GM12891 (cell line): ENCODE data around the gene VPS26A.

Source experiments
- DNase-seq: peaks from one replicate; pipeline ENCODE4 v3.0.0; 2011; ENCODE audit warnings: low spot score; ENCODE audit not compliant: insufficient read length
- FAIRE-seq: peaks from 2 replicates; lab custom pipeline; 2011; peaks lifted over from hg19 to GRCh38; lab: Jason Lieb, UNC
- PAX5 ChIP-seq: IDR thresholded peaks from 2 replicates; pipeline ENCODE4 v1.6.1; 2011; ENCODE audit warnings: low read length, moderate library complexity, mild to moderate bottlenecking; ENCODE audit not compliant: insufficient read depth, severe bottlenecking
- POLR2A ChIP-seq: IDR thresholded peaks from 2 replicates; pipeline ENCODE4 v1.6.1; 2011; ENCODE audit warnings: low read depth, low read length, control low read depth
- POLR2AphosphoS5 ChIP-seq: IDR thresholded peaks from 2 replicates; pipeline ENCODE4 v1.6.1; 2011; ENCODE audit warnings: low read depth, low read length, control low read depth
- POU2F2 ChIP-seq: IDR thresholded peaks from 2 replicates; pipeline ENCODE4 v1.6.1; 2011; ENCODE audit warnings: low read depth, mild to moderate bottlenecking, control low read depth, low read length, moderate library complexity
- SPI1 ChIP-seq: IDR thresholded peaks from 2 replicates; pipeline ENCODE4 v1.6.1; 2011; ENCODE audit warnings: low read depth, low read length, control low read depth
- TAF1 ChIP-seq: IDR thresholded peaks from 2 replicates; pipeline ENCODE4 v1.6.1; 2011; ENCODE audit warnings: low read depth, low read length, control low read depth

VPS26A gene

GRCh38 chr10:69181433-69181832 is 57.5 kb downstream of the VPS26A start:
- DNase-seq, result no peak
- FAIRE-seq, result no peak
- TF ChIP-seq POLR2AphosphoS5 (no peak), TAF1 (no peak), POU2F2 (no peak), PAX5 (no peak)

DNA sequence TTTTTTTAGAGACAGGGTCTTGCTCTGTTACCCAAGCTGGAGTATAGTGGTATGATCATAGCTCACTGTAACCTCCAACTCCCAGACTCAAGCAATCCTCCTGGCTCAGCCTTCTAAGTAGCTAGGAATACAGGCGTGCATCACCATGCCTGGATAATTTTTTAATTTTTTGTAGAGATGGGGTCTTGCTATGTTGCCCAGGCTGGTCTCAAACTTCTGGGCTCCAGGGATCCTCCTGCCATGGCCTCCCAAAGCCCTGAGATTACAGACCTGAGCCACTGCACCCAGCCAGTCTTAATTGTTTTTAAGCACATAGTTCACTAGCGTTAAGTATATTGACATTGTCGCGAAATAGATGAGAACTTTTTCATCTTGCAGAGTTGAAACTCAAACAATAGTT is 58.0 kb downstream of the VPS26A start:
- DNase-seq (no peak), FAIRE-seq (no peak)
- TF ChIP-seq SPI1 (no peak), POLR2AphosphoS5 (no peak), PAX5 (no peak)

DNA sequence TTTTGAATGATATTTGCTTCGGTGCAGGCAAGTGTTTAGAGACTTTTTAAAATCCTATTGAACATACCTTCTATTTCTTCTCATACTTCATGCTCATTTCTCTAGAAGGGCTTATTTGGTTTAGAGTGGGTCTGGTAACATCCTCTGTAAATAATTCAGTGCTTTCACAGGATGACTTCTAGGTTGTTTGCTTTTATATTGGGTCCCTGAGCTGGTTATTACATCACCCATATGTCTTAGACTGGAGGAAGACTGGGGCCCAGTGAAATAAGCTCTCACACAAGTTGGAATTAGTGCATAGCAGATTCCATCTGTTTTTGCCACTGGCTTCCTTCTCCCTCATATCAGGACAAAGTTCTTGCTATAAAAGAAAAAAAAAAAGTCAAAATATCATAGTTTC is 62.5 kb downstream of the VPS26A start:
- DNase-seq, result no peak
- no peak for FAIRE-seq
- no peak for TF ChIP-seq POLR2A
- no peak for TF ChIP-seq SPI1
- no peak for TF ChIP-seq POU2F2

DNA sequence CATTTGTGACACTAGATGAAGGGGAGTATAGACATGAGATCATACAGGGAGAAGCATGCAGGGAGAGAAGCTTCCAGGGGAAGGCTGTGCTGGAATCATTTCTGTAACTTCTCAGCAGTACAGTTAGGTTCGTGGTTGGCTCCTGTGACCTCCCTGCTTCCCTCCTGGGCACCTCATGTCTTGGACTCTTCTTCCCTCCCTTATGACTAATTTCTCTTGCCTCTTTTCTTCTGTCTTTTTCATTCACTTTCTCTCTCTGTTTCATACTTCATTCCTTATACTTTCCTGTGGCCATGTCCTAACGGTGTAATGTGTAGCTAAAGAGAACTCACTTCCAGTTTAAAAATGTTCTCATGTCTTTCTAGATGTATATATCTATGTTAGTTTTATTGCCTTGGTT is 77.1 kb downstream of the VPS26A start:
- FAIRE-seq (no peak), DNase-seq (no peak)

DNA sequence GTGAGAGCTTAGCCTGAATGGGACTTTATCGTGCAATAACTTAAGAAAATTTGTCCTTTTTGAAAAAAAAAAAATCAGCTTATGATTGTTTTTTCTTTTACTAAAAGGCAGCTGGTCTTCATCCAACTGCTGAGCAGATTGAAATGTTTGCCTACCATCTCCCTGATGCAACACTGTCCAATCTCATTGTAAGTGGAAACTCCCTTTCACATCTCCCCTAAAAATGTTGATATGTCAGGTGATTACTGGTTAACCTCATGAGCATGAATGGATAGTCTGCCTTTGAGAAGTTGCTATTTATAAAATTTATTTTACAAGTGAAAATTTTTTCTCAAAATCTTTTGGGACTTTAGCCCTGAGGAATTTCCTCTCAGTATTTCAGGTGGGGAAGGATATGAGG is 78.4 kb downstream of the VPS26A start:
- no peak for DNase-seq
- FAIRE-seq, result no peak
- TF ChIP-seq PAX5, result no peak
- no peak for TF ChIP-seq TAF1
- no peak for TF ChIP-seq POU2F2
- TF ChIP-seq POLR2AphosphoS5, result no peak
- TF ChIP-seq POLR2A, result no peak
- no peak for TF ChIP-seq SPI1

More for the DNA sequence above, 77.1 kb downstream of the VPS26A start:
- TF ChIP-seq POLR2AphosphoS5, result no peak

- FAIRE-seq (no peak), DNase-seq (no peak)
These were observed 84.8 kb downstream of the VPS26A start for GRCh38 chr10:69208761-69209160.

DNA sequence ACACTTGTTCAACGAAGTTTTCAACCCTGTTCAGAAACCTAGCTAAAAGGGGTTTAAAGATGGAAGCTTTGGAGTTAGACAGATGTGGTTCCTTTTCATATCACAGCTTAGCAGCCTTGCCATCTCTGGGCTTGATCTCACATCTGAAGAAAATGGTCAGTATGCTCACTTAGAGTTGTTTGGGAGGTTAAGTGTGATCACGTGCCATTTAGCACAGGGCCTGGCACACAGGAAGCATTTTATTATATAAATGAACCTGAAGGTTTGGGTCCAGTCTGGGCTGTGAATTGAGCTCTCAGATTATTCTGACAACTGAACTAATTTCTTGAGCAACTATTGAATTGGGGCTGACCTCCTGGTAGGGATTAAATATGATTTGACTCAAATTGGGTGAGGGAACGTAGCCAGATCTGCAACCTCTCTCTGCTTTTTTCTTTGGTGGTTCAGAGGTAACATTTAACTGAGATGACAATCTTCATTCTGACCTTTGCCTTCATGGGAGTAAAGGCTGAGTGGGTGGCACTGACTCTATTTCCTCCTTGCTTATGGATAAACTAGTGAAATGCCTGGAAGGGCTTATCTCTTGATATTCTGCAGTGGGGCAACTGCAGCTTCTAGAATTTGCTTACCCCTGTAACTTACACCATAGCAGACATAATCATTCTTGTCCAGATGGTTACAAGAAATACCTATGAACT is 86.0 kb downstream of the VPS26A start:
- DNase-seq (no peak), FAIRE-seq (no peak)
- TF ChIP-seq SPI1 (no peak), PAX5 (no peak), POLR2A (no peak), POLR2AphosphoS5 (no peak), POU2F2 (no peak), TAF1 (no peak)

More at GRCh38 chr10:69208761-69209160, 84.8 kb downstream of the VPS26A start:
- TF ChIP-seq TAF1, result no peak
- no peak for TF ChIP-seq POLR2A
- no peak for TF ChIP-seq SPI1
- no peak for TF ChIP-seq PAX5
- no peak for TF ChIP-seq POLR2AphosphoS5
- no peak for TF ChIP-seq POU2F2

- FAIRE-seq, result no peak
- DNase-seq, result no peak
- TF ChIP-seq POLR2A (no peak), PAX5 (no peak), POLR2AphosphoS5 (no peak), SPI1 (no peak), TAF1 (no peak), POU2F2 (no peak)
These were observed 87.1 kb downstream of the VPS26A start for GRCh38 chr10:69211104-69211503.

GRCh38 chr10:69211524-69211923 is 87.5 kb downstream of the VPS26A start:
- TF ChIP-seq POLR2AphosphoS5 (no peak), POLR2A (no peak), TAF1 (no peak), PAX5 (no peak), POU2F2 (no peak)
- FAIRE-seq (no peak), DNase-seq (no peak)

DNA sequence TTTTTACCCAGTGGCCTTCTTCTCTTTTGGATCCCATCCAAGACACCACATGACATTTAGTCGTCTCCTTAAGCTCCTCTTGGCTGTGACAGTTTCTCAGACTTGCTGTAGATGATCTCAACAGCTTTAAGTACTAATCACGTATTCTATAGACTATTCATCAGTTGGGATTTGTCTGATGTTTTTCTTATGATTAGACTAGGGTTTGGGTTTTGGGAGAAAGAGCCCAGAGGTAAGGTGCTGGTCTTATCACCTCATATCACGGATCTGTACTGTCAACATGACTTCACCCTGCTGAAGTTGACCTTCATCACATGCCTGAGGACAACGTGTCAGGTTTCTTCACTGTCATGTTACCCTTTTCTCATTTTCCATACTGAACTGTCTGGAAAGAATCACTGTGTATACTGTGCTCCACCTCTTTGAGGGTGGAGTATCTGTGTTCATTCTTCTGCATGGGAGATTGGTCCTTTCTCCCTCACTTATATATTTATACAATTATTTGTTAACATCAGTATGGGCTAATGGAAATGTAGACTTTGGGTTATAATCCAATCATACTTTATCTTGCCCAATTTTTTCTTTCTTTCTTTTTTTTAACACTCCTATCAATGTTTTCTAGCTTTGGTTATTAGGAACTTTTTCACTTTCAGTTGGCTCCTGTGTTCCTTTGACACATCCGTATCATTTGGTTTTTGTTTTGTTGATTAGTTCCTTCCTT is 89.8 kb downstream of the VPS26A start:
- FAIRE-seq, result no peak
- TF ChIP-seq POLR2A (no peak), SPI1 (no peak), TAF1 (no peak), POU2F2 (no peak), PAX5 (no peak), POLR2AphosphoS5 (no peak)

More for the DNA sequence above, 89.8 kb downstream of the VPS26A start:
- no peak for DNase-seq
